Effector memory CD4-positive, alpha-beta T cell (primary cell): ENCODE data around the gene HNRNPU.

ENCODE experiments used
- DNase-seq, 3 donors: peaks; one replicate each; pipeline ENCODE4 v3.0.0-alpha.2; 2020
- H3K27ac ChIP-seq: 2 replicates; pipeline ENCODE4 v1.7.0; 2013; ENCODE audit warnings: mild to moderate bottlenecking, low read length, moderate library complexity; ENCODE audit not compliant: insufficient read depth, poor library complexity, severe bottlenecking
- H3K27me3 ChIP-seq: replicated peaks from 2 replicates; pipeline ENCODE4 v1.7.0; 2013; ENCODE audit warnings: mild to moderate bottlenecking, low read length; ENCODE audit not compliant: insufficient read depth, control insufficient read depth, poor library complexity, severe bottlenecking
- H3K36me3 ChIP-seq: 2 replicates; pipeline ENCODE4 v1.7.0; 2013; ENCODE audit warnings: mild to moderate bottlenecking, low read length, moderate library complexity; ENCODE audit not compliant: control insufficient read depth, insufficient read depth
- H3K4me1 ChIP-seq: 2 replicates; pipeline ENCODE4 v1.7.0; 2013; ENCODE audit warnings: low read length, mild to moderate bottlenecking; ENCODE audit not compliant: control insufficient read depth, insufficient read depth, poor library complexity, severe bottlenecking
- H3K4me3 ChIP-seq: 2 replicates; pipeline ENCODE4 v1.7.0; 2013; ENCODE audit warnings: low read length, low read depth, mild to moderate bottlenecking; ENCODE audit not compliant: insufficient read depth, poor library complexity, severe bottlenecking
- H3K9me3 ChIP-seq: 2 replicates; pipeline ENCODE4 v1.7.0; 2013; ENCODE audit warnings: mild to moderate bottlenecking, low read length, moderate library complexity; ENCODE audit not compliant: control insufficient read depth

Gene HNRNPU

GRCh38 chr1:244807138-244807537 lies 57.2 kb downstream of the HNRNPU start:
- Histone ChIP-seq H3K27me3 (no peaks in the 10 kb centered on the region), H3K9me3 (no peaks in the 10 kb centered on the region), H3K27ac (no peak overlapping the region), H3K4me1 (no peaks in the 10 kb centered on the region), H3K4me3 (no peak overlapping the region), H3K36me3 (no peaks in the 10 kb centered on the region)
- no peak for DNase-seq

GRCh38 chr1:244804841-244805240 lies 59.5 kb downstream of the HNRNPU start:
- H3K36me3 ChIP-seq: no peaks in the 10 kb centered on the region
- no peaks in the 10 kb centered on the region for H3K4me1 ChIP-seq
- H3K4me3 ChIP-seq: no peak overlapping the region
- no peaks in the 10 kb centered on the region for H3K9me3 ChIP-seq
- DNase-seq: no peak
- H3K27ac ChIP-seq: no peak overlapping the region
- H3K27me3 ChIP-seq: no peaks in the 10 kb centered on the region

- Histone ChIP-seq H3K27me3 (no peaks in the 10 kb centered on the region), H3K4me3 (no peak overlapping the region), H3K27ac (no peak overlapping the region), H3K9me3 (no peaks in the 10 kb centered on the region), H3K4me1 (no peaks in the 10 kb centered on the region), H3K36me3 (no peaks in the 10 kb centered on the region)
- DNase-seq: no peak
Measured at GRCh38 chr1:244802556-244803239, 61.6 kb downstream of the HNRNPU start.

GRCh38 chr1:244802041-244802440 lies 62.3 kb downstream of the HNRNPU start:
- Histone ChIP-seq H3K27me3 (no peaks in the 10 kb centered on the region), H3K27ac (no peak overlapping the region), H3K4me3 (no peak overlapping the region), H3K9me3 (no peaks in the 10 kb centered on the region), H3K36me3 (no peaks in the 10 kb centered on the region), H3K4me1 (no peaks in the 10 kb centered on the region)
- DNase-seq: no peak

GRCh38 chr1:244801246-244801645 lies 63.1 kb downstream of the HNRNPU start:
- DNase-seq: peak; percentile 21 to 27 (median 25)
- Histone ChIP-seq H3K4me1 (no peaks in the 10 kb centered on the region), H3K4me3 (no peak overlapping the region), H3K9me3 (no peaks in the 10 kb centered on the region), H3K36me3 (no peaks in the 10 kb centered on the region), H3K27me3 (no peaks in the 10 kb centered on the region), H3K27ac (no peak overlapping the region)

- Histone ChIP-seq H3K36me3 (no peaks in the 10 kb centered on the region), H3K27ac (no peak overlapping the region)
Measured at GRCh38 chr1:244800821-244801220, 63.5 kb downstream of the HNRNPU start.

More at GRCh38 chr1:244800821-244801220, 63.5 kb downstream of the HNRNPU start:
- DNase-seq: no peak
- no peaks in the 10 kb centered on the region for H3K9me3 ChIP-seq
- no peak overlapping the region for H3K4me3 ChIP-seq
- no peaks in the 10 kb centered on the region for H3K4me1 ChIP-seq
- H3K27me3 ChIP-seq: no peaks in the 10 kb centered on the region
